Activated CD4-positive, alpha-beta T cell treated with anti-CD3 and anti-CD28 coated beads for 48 hours (primary cell): ENCODE results near the gene SLC5A2.
"Not testable (repeated sequence)": the region's sequence is repeated elsewhere in the genome, so short reads cannot be mapped to it uniquely, and the experiment has no call there.

Experiments
- DNase-seq: peaks from one replicate; pipeline ENCODE4 v3.0.0-alpha.2; 2020

Gene SLC5A2

GRCh38 chr16:31501966-31502348, 19.0 kb downstream of the SLC5A2 start:
- no peak for DNase-seq

GRCh38 chr16:31502981-31503380, 20.1 kb downstream of the SLC5A2 start:
- DNase-seq: no peak

GRCh38 chr16:31503555-31503954, 20.6 kb downstream of the SLC5A2 start:
- DNase-seq: not testable (repeated sequence)

- no peak for DNase-seq
Observed at GRCh38 chr16:31504159-31504558, 21.2 kb downstream of the SLC5A2 start.

- DNase-seq: peak; percentile 37
Observed at GRCh38 chr16:31505483-31505882, 22.6 kb downstream of the SLC5A2 start.

- DNase-seq: no peak
Observed at GRCh38 chr16:31507617-31507928, 24.6 kb downstream of the SLC5A2 start.

GRCh38 chr16:31507929-31508705, 25.2 kb downstream of the SLC5A2 start, which contains the start of gene RUSF1:
Gene RUSF1, minus strand, starts transcription at chr16:31508391. Its CDS starts 18 bp downstream, at chr16:31508373.
- DNase-seq: peak; percentile 91

GRCh38 chr16:31508706-31509195, 25.8 kb downstream of the SLC5A2 start:
- no peak for DNase-seq

- no peak for DNase-seq
Observed at GRCh38 chr16:31513126-31513525, 30.2 kb downstream of the SLC5A2 start.

- DNase-seq: no peak
Observed at GRCh38 chr16:31513884-31514283, 31.0 kb downstream of the SLC5A2 start.

- DNase-seq: no peak
Observed at GRCh38 chr16:31517800-31518402, 35.0 kb downstream of the SLC5A2 start.

- DNase-seq: no peak
Observed at GRCh38 chr16:31519759-31520431, 37.0 kb downstream of the SLC5A2 start.

GRCh38 chr16:31521368-31521767, 38.4 kb downstream of the SLC5A2 start:
- no peak for DNase-seq

GRCh38 chr16:31522071-31522470, 39.1 kb downstream of the SLC5A2 start:
- no peak for DNase-seq

GRCh38 chr16:31523768-31524167, 40.8 kb downstream of the SLC5A2 start:
- not testable (repeated sequence) for DNase-seq

GRCh38 chr16:31525113-31525512, 42.2 kb downstream of the SLC5A2 start:
- no peak for DNase-seq

- no peak for DNase-seq
Observed at GRCh38 chr16:31527734-31528274, 44.9 kb downstream of the SLC5A2 start, which contains the start of gene AHSP. Gene AHSP, plus strand, starts transcription at chr16:31527900. Its CDS starts 240 bp downstream, at chr16:31528140.

- no peak for DNase-seq
Observed at GRCh38 chr16:31528523-31529107, 45.7 kb downstream of the SLC5A2 start.

- DNase-seq: no peak
Observed at GRCh38 chr16:31529108-31529936, 46.4 kb downstream of the SLC5A2 start.

GRCh38 chr16:31529937-31530312, 47.0 kb downstream of the SLC5A2 start:
- no peak for DNase-seq

GRCh38 chr16:31530405-31530804, 47.5 kb downstream of the SLC5A2 start:
- DNase-seq: no peak

GRCh38 chr16:31531096-31531495, 48.2 kb downstream of the SLC5A2 start:
- DNase-seq: no peak
